PC-9 (cell line): ENCODE data around the gene TRIM49. TPM values are rescaled to one million over a fixed set of nuclear protein-coding genes. Genes with fewer than 3 reads are reported as not detected.

Source experiments
- total RNA-seq: library from RNA; stranded (reverse); gene quantifications from 2 replicates; pipeline ENCODE4 v1.2.3, GENCODE V29; 2021

TRIM49 gene
- total RNA-seq, 1 experiment from 2014 or later, result not detected

Other genes with a start within 250 kb of the TRIM49 start
- not detected in 2 replicates for gene TRIM77, start 98.3 kb downstream of the TRIM49 start, total RNA-seq
- gene TRIM64B, start 69.9 kb upstream of the TRIM49 start, total RNA-seq, result not detected in 2 replicates
- gene TRIM49D1, start 113.7 kb upstream of the TRIM49 start, total RNA-seq, result not detected in 2 replicates
- gene TRIM49D2, start 115.5 kb upstream of the TRIM49 start, total RNA-seq, result not detected in 2 replicates
- not detected in 2 replicates for gene TRIM64, start 157.5 kb upstream of the TRIM49 start, total RNA-seq
- not detected in 2 replicates for gene TRIM49C, start 222.5 kb upstream of the TRIM49 start, total RNA-seq